CD4-positive, alpha-beta T cell treated with Interleukin-6 for 4 hours (primary cell): ENCODE results near the gene ACAP2.
"Not testable (repeated sequence)": the region's sequence is repeated elsewhere in the genome, so short reads cannot be mapped to it uniquely, and the experiment has no call there.

Source experiments
- DNase-seq: peaks from one replicate; pipeline ENCODE4 v3.0.0-alpha.2; 2020; ENCODE audit warnings: mixed read lengths

The ACAP2 gene

GRCh38 chr3:195384952-195385351 is 57.9 kb downstream of the ACAP2 start:
- DNase-seq = no peak

- DNase-seq = no peak
These were observed 70.6 kb downstream of the ACAP2 start for GRCh38 chr3:195372220-195372619.

DNA sequence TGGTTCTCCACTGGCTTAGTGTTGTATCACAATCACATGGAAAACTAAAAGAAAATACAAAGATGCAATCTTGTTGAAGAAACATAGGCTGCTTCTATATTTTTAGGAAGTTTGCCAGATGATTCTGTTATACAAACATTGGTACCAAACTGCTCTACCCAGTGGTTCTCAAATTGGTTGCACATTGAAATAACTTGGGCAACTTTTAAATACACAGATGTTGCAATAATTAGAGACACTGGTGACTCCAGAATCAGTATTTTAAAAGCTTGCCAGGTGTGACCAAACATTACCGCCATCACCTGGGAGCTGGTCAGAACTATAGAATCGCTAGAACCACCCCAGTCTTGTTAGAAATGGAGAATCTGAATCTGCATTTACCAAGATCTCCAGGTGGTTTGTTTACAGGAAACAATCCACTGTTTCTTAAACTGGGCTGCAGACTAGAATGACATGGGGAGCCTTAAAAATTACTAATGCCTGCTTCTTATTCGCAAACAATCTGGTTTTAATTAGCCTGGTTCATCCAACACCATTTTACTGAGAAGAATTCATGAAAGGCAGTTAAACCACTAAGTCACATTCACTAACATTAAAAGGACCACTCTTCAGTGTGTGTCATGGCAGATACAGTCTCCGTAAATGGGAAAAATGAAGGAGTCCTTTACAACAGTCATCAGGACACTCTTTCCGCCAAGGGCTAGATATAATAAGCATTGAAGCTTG is 76.5 kb downstream of the ACAP2 start:
- no peak for DNase-seq

DNA sequence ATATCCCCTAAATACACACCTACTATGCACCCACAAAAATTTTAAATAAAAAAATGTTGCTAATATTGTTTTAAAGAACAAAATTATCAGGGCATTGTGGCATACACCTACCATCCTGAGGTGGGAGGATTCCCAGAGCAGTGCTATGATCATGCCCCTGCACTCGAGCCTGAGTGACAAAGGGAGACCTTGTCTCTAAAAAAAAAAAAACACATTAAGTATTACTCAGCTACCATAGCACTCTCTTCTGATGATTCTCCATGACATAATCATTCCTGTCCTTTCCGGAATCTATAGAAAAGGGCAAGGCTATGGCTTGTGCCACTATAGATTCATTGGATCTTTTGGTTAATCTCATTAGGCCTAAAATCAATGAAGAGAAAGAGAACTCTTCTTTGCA is 77.4 kb downstream of the ACAP2 start:
- DNase-seq = no peak

DNA sequence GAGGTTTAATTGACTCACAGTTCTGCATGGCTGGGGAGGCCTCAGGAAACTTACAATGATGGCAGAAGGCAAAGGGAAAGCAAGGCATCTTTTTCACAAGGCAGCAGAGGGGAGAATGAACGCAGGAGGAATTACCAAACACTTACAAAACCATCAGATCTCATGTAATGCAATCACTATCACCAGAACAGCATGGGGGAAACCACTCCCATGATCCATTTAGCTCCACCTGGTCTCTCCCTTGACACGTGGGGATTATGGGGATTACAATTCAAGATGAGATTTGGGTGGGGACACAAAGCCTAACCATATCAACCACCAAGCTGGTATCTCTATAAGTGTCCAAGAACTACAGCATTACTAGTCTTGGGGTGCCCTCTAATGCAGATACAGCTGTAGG is 85.0 kb downstream of the ACAP2 start:
- not testable (repeated sequence) for DNase-seq

GRCh38 chr3:195356151-195357086 is 86.4 kb downstream of the ACAP2 start:
- DNase-seq = no peak

DNA sequence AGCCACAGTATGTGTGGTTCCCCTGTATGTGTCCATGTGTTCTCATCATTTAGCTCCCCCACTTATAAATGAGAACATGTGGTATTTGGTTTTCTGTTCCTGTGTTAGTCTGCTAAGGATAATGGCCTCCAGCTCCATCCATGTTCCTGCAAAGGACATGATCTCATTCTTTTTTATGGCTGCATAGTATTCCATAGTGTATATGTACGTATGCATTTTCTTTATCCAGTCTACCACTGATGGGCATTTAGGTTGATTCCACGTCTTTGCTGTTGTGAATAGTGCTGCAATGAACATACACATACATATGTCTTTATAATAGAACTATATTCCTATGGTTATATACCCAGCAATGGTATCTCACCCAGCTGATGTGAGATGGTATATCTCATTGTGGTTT is 88.8 kb downstream of the ACAP2 start:
- not testable (repeated sequence) for DNase-seq

GRCh38 chr3:195352895-195353488 is 89.8 kb downstream of the ACAP2 start:
- no peak for DNase-seq

DNA sequence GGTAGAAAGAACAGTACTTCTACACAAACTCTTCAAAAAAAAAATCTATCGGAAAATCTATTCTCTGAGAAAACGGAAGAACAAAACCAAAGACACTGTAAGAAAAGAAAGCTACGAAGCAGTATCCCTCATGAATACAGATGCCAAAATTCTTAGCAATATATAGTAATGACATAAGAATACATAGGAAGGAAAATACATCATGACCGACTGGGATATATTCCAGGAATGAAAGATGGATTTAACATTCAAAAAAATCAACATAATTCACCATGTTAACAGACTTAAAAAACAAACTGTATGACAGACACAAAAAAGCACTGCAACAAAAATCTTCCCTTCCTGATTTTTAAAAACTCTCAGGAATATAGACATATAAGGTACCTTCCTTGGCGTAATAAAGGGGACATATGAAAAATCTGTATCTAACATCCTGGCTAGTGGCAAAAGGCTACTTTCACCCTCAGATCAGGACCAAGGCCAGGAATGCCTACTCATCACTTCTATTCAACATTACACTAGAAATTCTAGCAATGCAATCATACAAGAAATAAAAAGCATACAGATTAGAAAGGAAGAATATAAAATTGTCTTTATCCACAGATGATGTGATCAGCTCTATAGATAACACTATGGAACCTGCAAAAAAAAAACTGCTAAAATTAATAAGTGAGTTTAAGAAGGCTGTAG is 94.2 kb downstream of the ACAP2 start:
- no peak for DNase-seq

- DNase-seq = no peak
These were observed 105.1 kb downstream of the ACAP2 start for GRCh38 chr3:195337747-195338146.

DNA sequence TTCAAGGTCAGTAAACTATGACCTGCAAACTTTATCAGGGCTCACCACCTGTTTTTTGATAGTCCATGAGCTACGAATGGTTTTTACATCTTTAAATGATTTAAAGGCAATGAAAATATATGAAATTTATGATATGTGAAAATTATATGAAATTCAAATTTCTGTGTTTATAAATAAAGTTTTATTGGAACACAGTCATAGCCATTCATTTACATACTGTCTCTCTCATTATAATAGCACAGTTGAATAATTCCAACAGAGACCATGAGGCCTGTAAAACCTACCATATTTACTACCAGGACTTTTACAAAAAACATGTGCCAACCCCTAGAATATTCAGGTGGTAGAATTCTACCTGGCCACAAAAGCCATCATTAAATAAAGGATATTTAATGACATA is 107.9 kb downstream of the ACAP2 start:
- DNase-seq = no peak

DNA sequence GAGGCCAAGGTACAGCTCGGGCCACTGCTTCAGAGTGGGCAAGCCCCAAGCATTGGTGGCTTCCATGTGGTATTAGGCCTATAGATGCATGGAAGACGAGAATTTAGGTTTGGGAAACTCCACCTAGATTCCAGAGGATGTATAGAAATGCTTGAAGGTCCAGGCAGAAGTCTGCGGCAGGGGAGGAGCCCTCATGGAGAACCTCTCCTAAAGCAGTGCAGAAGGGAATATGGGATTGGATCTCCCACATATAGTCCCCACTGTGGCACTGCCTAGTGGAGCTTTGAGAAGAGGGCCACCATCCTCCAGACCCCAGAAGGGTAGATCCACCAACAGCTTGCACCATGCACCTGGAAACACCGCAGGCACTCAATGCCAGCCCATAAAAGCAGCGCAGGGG is 123.8 kb downstream of the ACAP2 start:
- DNase-seq = no peak

DNA sequence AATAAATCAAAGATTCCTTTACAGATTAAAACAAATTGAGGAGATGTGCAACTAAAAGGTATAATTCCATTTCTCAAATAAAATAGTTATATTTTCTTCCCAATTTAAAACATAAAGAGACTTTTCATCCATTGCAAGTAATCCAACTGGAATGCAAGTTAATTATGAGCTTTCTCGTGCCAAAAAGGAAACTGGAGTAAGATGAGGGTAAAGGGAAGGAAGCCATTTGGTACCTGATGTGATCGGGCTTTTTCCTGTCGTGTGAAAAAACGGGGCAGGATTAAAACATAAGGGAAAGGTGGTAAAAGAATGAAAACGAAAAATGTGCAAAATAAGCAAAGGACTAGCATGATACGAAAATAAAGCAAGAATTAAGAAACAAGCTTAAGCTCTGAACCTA is 130.1 kb downstream of the ACAP2 start:
- DNase-seq = no peak

GRCh38 chr3:195307711-195308110 is 135.1 kb downstream of the ACAP2 start:
- DNase-seq = no peak

DNA sequence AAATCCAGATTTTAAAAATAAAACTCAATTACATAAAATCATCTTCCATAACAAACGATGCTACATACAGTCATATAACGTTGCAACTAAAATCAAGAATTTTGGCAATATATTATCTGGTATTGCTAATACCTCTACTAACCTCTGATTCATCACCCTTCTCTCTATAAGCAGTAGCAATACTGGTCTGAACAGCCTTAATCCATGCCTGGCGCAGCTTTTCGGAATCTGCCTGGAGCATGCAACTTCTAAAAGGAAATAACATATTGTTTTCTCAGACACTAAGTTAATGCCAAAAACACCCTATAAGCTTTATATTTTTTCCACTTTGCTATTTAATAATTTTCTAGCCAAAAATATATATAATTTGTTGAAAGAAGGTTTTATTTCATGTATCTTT is 136.5 kb downstream of the ACAP2 start:
- DNase-seq = no peak

DNA sequence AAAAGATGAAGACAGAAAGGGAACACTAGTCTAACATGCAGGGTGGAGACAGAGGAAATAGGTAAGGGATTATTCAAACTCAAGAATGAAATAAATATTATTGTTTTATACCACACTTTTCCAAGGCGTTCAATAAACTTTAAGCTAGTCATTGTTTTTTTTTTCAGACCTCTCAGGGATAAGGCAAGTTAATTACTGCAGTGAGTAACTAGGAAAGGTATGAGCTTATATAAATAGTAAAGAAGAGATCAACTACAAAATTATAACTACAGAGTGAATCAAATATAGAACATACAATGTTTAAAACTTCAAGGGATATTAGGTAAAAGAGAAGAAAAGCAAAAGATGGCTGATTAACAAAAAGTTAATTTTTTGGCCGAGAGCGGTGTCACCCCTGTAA is 140.4 kb downstream of the ACAP2 start:
- no peak for DNase-seq

DNA sequence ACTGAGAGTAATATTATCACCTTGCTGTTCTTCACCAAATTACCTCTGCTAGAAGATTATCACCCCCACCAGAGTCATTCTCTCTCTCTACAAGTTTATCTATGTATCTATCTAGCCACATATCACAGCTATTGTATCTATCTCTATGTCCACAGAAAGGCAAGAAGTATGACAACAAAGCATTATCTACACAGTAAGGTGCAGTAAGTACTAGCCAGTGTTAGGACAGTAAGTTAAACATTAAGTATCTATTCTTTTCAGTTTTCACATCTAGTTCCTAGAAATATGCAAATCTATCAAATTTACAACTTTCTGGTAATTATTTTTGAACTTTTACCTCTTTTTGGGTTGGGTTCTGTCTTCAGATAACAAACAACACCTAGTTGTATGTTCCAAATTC is 145.4 kb downstream of the ACAP2 start:
- DNase-seq = no peak

DNA sequence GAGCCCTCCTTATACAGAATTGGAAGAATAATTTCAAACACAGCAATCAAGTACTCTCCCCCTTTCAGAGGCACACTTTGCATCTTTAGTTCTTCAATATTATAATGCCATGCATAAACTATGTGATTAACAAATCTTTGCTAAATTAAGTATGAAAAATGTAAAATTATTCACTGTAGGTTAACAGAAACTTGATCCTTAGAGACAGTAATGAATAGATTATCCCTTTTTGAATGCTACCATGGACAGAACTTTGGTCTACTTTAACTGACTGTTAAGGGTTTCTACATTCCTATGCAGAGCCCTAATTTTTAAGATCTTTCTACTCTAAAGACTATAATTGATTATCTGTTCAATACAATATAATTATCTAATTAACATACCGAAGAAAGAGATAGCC is 146.2 kb downstream of the ACAP2 start:
- DNase-seq = no peak

DNA sequence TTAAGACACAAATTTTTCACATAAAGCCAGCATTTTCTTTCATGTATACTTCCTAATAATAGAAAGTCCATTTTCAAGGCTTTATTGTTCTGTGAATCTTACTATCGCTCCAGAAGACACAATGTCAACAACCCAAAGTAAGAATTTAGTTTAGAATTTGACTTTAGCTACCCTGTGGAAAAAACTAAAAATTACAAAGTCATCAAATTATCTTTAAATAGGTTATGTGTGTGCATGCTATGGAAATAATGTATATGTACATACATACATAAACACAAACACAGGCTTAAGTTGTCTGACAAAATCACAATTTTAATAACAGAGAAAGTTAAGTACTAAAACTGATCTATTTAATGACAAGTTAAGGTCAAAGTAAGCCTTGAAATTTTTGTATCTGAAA is 151.7 kb downstream of the ACAP2 start:
- DNase-seq = no peak

DNA sequence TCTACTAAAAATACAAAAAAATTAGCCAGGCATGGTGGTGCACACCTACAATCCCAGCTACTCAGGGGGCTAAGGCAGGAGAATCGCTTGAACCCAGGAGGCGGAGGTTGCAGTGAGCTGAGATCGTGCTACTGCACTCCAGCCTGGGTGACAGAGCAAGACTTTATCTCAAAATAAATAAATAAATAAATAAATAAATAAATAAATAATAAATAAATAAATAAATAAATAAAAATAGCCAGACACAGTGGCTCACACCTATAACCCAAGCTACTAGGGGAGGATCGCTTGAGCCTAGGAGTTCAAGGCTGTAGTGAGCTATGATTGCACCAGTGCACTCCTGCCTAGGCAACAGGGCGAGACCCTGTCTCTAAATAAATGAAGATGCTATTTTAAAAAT is 152.2 kb downstream of the ACAP2 start:
- not testable (repeated sequence) for DNase-seq

GRCh38 chr3:195286115-195286872 is 156.5 kb downstream of the ACAP2 start:
- no peak for DNase-seq

DNA sequence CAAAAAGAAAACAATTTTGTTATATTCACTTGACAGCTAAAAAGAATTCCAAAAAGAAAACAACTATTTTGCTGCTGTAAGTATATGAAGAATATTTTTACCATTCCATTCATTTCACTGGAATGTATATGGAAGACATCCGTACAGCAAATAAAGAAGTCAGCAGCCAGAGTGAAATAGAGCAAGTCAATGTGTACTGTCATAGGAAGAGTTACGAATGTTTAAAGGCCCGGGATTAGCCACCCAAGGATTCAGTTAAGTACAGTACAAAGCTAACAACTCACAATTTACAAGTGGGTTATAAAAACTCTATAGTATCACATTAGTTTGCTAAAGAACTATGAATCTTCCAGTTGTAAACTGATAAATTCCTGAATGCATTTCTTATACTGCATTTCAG is 157.4 kb downstream of the ACAP2 start:
- DNase-seq = no peak
